ENCODE results near the gene BRD4. TPM values are rescaled to one million over a fixed set of nuclear protein-coding genes. Genes with fewer than 3 reads are reported as not detected.

Gene BRD4
- total RNA-seq, 1 experiment from 2014 or later, result 144 TPM

DNA sequence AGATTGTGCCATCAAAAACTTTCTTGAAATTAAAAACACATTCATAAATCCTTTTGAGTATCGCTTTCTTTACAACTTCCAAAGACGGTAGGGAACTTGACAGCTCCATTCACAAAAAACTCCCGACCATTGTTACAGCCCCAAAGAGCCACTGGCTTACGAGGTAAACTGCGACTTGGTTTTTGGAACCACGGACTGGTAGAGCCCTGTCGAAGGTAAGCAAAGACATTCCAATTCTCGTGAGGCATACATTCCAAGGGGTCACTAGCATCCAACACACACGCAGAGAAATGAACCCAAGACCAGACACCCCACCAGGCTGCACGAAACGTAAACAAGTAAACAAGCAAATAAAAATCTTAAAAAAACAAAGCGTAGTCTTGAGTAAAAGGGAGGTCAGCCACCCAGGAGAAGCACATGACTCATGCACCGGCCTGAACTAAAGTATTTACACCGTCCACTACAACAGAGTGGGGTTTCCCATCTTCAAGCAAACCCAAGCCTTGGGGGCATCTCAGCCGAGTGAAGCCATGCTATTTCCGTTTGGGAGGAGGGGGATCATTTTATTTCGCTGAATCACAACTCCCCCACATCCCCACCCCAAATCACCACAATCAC lies 1.4 kb downstream of the BRD4 start:
- H3K56ac ChIP-seq (ENCODE audit: insufficient read length, low read depth, low read length), result no peak overlapping the region
- no peak overlapping the region for H2BK5ac ChIP-seq (ENCODE audit: insufficient read length, low read length)
- H4K5ac ChIP-seq (ENCODE audit: insufficient read length, low read depth, low read length), result no peak overlapping the region
- H3K14ac ChIP-seq (ENCODE audit: insufficient read depth, low read length), result peak overlapping the region; percentile 85; the same call in 1 of the 2 replicates
- H4K8ac ChIP-seq (replicated peaks; ENCODE audit: insufficient read length, low read depth, low read length), result no peak overlapping the region
- no peak overlapping the region for H3K18ac ChIP-seq (ENCODE audit: insufficient read length, low read depth, low read length)
- TF ChIP-seq, protein P1, sequence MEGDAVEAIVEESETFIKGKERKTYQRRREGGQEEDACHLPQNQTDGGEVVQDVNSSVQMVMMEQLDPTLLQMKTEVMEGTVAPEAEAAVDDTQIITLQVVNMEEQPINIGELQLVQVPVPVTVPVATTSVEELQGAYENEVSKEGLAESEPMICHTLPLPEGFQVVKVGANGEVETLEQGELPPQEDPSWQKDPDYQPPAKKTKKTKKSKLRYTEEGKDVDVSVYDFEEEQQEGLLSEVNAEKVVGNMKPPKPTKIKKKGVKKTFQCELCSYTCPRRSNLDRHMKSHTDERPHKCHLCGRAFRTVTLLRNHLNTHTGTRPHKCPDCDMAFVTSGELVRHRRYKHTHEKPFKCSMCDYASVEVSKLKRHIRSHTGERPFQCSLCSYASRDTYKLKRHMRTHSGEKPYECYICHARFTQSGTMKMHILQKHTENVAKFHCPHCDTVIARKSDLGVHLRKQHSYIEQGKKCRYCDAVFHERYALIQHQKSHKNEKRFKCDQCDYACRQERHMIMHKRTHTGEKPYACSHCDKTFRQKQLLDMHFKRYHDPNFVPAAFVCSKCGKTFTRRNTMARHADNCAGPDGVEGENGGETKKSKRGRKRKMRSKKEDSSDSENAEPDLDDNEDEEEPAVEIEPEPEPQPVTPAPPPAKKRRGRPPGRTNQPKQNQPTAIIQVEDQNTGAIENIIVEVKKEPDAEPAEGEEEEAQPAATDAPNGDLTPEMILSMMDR (conservative IDR thresholded peaks at IDR 0.05), result no peak
- H3K4me1 ChIP-seq (ENCODE audit: insufficient read depth, low read length), result no peaks in the 10 kb centered on the region; the same call in 1 of the 2 replicates
- no peak overlapping the region for H3T11ph ChIP-seq (ENCODE audit: low read length)
- H3K23ac ChIP-seq (ENCODE audit: insufficient read length, low read depth, low read length), result no peak overlapping the region
- no peaks in the 10 kb centered on the region for H3K27me3 ChIP-seq (ENCODE audit: insufficient read depth, low read length)
- H2BK15ac ChIP-seq (ENCODE audit: low read depth, low read length), result no peak overlapping the region
- no peaks in the 10 kb centered on the region for H3K79me1 ChIP-seq (ENCODE audit: insufficient read depth, low read depth, low read length, poor library complexity, severe bottlenecking)
- H2AK5ac ChIP-seq (ENCODE audit: insufficient read length, low read length), result no peak overlapping the region
- Mint-ChIP-seq H3K27me3 (ENCODE audit: low read depth) (no peaks in the 10 kb centered on the region), H3K27ac (peak overlapping the region; percentile 95 to 98 (median 97)), H3K4me3 (peak overlapping the region; percentile 96 to 99), H3K4me1 (peaks cover 33 to 41% of the 10 kb centered on the region in 2 experiments), H3K9me3 (no peaks in the 10 kb centered on the region; a peak in 1 of 5 replicates), H3K36me3 (ENCODE audit: insufficient read depth in 1 of 3, low read depth in 3 of 3) (peaks cover 6 to 18% (median 6%) of the 10 kb centered on the region in 3 experiments; a peak in 5 of 7 replicates)
- peak overlapping the region; percentile 90 for H3K9ac ChIP-seq (ENCODE audit: extremely low read depth, insufficient read length, low read length)
- H2AFZ ChIP-seq (ENCODE audit: low read length), result no peak overlapping the region
- H3K4ac ChIP-seq (ENCODE audit: low read depth, low read length), result no peak overlapping the region
- H2BK12ac ChIP-seq (ENCODE audit: insufficient read length, low read depth, low read length), result no peak overlapping the region
- peaks cover 50% of the 10 kb centered on the region for H3K79me2 ChIP-seq (ENCODE audit: insufficient read depth, low read length)
- WGBS (ENCODE audit: extremely low coverage, insufficient read length, low lambda C conversion rate), result no CpG with 5 or more reads among the region's 17 CpGs
- H3K4me2 ChIP-seq (ENCODE audit: insufficient read depth, insufficient read length, low read length), result peak overlapping the region; percentile 88
- H2BK120ac ChIP-seq (ENCODE audit: low read depth, low read length, poor library complexity, severe bottlenecking), result no peak overlapping the region
- no peak overlapping the region for H4K91ac ChIP-seq (ENCODE audit: insufficient read length, low read depth, low read length)
- H3K27ac ChIP-seq (ENCODE audit: insufficient read length, low read depth, low read length), result peak overlapping the region; percentile 3
- H2BK20ac ChIP-seq (ENCODE audit: low read depth, low read length, poor library complexity, severe bottlenecking), result no peak overlapping the region
- no peaks in the 10 kb centered on the region for H4K20me1 ChIP-seq (ENCODE audit: control insufficient read depth, insufficient read depth, insufficient read length)
- no peak for DNase-seq
- peaks cover 9% of the 10 kb centered on the region for H3K23me2 ChIP-seq (ENCODE audit: insufficient read length, low read depth, low read length, poor library complexity, severe bottlenecking)
- H3K9me3 ChIP-seq (ENCODE audit: control insufficient read depth, low read depth, low read length), result no peaks in the 10 kb centered on the region
